ENCODE results near the gene SLC25A38.
"Not testable (repeated sequence)": the region's sequence is repeated elsewhere in the genome, so short reads cannot be mapped to it uniquely, and the experiment has no call there.

The SLC25A38 gene, protein sequence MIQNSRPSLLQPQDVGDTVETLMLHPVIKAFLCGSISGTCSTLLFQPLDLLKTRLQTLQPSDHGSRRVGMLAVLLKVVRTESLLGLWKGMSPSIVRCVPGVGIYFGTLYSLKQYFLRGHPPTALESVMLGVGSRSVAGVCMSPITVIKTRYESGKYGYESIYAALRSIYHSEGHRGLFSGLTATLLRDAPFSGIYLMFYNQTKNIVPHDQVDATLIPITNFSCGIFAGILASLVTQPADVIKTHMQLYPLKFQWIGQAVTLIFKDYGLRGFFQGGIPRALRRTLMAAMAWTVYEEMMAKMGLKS

DNA sequence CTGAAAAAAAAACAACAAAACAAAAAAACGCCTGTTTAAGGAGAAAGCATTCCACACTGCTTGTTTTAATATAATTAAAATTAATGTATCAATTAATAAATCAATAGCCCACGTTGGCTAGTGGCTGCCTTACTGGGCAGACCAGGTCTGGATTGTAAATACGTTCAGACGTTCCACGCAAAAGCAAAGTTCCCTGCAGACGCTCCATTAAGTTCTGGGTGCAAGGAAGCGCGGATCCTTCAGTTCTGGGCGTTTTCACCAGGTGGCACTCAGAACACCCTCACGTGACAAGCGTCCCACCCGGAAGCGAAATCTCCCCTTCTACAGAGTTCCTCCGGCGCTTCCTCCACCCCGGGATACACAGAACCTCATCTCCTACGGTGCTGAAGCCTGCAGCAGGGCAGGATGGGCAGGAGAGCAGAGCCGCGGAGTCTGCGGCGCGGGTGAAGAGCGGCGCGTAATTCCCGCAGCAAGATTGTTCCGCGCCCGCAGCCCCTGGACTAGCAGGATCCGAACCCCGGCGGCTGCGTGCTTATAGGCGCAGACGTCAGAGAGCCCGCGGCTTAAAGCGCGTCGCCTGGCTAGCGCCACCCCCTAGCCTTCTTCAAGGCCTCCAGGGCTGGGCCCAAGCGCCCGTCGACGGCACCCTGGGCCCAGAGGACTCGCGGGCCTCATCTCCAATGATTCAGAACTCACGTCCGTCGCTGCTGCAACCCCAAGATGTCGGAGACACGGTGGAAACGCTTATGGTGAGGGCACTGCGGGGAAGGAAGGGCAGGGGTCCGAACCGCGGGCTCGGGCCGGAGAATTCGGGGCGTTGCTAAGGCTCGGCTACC lies at the start of gene SLC25A38:
Gene SLC25A38, plus strand, starts transcription at position 326 of the 836 bp plus-strand sequence. Its CDS starts 355 bp downstream, at position 681.
- peak; percentile 82 to 91 (median 83) for DNase-seq

DNA sequence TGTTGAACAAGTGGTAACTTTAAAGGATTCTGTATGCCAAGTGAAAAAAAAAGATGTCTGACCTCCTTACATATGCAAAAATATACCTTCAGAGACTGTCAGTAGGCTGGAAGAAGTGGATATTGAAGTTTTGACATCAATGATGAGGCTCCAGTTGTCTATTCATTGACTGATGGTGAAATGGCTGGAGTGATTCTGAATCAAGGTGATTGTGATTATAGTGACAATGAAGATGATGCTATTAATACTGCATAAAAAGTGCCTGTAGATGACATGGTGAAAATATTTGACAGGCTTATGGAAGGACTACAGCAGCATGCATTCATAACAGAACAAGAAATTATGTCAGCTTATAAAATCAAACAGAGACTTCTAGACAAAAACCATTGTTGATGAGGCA lies 49.6 kb upstream of the SLC25A38 start:
- DNase-seq: no peak

DNA sequence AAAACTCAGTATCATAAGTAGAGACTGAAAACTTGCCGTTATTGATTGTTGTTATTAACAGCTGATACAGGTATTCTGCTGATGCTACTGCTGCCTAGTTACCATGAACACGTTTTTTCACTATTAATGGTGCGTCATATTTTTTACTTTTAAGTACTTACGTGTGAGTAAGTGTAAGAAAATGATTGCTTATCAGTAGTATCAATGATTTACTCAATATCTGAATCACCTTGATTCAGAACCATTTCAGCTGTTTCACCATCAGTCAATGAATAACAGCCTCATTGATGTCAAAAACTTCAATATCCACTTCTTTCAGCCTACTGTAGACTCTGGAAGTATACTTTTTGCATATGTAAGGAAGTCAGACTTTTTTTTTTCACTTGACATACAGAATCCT lies 49.0 kb upstream of the SLC25A38 start:
- DNase-seq: no peak

DNA sequence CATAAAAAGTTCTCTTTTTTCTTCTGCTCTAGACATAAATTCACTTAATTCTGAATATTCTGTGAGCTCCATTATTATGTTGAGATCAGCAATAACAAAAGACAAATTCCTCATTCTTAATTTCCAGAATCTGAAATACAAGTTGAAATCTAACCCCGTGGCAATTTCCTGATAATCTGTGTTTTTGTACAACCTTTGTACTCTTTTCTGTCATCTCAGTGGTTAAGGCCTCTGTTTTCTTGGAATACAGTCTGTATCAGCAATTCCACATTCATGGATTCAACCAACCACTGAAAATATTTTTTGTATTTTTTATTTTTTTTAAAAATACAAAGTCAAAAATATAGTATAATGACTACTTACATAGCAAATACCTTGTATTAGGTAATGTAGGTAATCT lies 45.0 kb upstream of the SLC25A38 start:
- DNase-seq: no peak

DNA sequence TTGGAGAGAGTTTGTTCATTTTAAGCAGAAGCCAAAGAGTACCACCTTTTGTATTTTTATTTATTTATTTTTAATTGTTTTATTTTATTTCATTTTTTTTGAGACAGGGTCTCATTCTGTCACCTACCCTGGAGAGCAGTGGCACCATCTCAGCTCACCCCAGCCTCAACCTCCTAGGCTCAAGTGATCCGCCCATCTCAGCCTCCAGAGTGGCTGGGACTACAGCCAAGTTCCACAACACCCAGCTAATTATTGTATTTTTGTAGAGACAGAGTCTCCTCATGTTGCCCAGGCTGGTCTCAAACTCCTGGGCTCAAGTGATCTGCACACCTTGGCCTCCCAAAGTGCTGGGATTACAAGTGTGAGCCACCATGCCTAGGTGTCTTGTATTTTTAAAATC lies 44.1 kb upstream of the SLC25A38 start:
- no peak for DNase-seq

DNA sequence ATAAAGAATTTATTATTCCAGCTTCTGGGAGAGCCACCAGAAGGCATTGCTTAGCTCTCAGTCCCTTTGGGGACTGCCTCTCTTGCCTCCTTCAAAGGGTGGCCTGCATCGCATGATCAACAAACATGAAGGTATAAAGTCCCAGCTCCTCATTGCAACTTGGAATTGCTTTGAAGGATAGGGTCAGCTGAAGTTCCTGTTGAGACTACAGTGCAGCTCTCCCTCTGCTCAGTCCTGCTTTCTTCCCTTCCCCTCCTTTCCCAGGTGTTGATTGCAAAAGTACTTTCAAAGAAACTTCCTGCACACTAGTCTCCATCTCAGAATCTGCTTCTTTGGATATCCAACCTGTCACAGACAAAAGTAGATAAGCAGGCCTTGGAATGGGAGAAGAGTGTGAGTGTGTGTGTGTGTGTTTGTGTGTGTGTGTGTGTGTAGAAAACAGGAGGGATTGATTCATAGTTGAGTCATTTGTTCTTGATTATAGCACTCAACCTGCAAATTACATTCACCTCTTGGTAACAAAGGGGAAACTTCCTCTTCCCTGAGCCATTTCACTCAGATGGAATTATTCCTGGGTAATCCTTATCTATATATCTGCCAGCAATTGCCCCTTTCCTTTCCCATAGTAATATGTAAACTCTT lies 40.0 kb upstream of the SLC25A38 start:
- no peak for DNase-seq

DNA sequence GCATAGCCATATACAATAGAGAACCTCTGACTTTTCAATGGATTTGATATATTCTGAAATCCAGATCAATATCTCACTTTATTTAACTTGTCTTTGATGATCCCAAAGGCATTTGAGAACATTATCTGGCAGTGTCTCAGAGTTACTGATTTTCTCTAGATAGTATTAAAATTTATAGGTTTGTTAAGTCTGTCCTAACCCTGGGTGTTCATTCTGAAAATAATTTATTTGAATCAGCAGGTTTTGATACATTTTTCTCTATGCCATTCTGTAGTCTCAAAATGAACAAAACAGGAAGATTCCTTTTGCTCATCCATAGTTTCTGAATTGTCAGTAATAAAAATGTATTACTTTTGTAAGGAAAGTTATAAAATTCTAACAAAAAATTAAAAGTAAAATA lies 39.4 kb upstream of the SLC25A38 start:
- no peak for DNase-seq

DNA sequence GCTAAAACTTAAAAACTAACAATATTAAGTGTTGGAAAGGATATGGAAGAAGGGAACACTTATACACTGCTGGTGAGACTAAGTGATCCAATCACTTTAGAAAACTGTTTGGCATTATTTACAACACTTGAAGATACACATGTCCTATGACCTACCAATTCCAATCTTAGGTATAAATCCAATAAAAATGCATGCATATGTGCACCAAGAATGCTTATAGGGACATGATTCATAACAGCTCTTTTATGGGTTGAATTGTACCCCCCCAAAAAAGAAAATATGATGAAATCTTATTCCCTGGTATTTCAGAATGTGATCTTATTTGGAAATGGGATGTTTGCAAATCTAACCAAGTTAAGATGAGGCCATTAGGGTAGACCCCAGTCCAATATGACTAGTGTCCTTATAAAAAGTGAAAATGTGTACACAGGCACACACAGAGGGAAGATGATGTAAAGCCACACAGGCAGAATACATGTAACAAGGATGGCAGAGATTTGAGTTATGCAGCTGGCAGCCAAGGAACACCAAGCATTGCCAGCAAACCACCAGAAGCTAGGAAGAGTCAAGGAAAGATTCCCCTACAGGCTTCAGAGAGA lies 38.3 kb upstream of the SLC25A38 start:
- no peak for DNase-seq

DNA sequence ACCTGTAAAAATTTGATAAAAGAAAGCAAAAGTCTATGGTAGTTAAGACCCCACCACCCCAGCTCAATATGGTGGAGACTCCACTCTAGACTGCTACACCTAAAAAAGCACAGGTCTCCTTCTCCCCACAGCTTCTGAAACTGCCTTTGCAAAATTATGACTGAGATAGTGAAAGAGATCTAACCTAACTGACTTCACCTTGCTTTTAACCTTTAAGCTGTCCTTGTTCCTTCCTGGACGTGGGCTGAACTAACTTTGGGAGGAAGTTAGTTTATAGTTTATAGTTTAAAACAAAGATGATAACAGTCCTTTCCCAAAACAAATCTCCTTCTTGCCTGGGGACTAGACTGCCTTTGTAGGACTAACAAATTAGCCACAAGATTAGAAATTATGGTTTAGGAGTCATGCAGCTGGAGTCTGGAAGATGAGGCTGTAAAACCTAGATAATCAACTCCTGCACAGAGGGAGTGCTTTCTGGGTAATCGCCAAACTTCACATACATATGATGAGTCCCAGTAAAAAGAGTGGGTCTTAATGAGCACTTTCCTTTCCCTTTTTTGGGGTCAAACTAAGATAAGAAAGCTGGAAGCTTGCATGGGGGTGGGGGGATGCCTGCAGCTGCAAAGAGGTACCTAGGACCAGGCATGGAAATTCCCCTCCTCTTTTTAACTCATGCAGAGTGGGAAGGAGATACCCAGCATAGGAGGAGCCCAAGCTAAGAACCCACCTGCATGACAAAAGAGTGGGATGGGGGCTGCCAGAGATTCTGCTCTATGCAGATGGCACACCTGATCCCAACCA lies 36.2 kb upstream of the SLC25A38 start:
- no peak for DNase-seq

DNA sequence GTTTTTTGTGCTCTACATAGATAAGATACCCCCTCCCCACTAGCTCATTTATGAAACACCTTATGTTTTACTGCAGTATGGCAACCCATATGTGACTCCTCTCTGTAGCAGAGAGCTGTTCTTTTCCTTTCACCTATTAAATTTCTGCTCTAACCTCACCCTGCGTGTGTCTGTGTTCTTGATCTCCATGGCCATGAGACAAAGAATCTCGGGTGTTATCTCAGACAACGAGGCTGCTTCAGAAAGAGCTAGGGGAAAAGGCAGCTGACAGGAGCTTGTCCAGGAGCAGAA lies 35.6 kb upstream of the SLC25A38 start:
- DNase-seq: no peak

DNA sequence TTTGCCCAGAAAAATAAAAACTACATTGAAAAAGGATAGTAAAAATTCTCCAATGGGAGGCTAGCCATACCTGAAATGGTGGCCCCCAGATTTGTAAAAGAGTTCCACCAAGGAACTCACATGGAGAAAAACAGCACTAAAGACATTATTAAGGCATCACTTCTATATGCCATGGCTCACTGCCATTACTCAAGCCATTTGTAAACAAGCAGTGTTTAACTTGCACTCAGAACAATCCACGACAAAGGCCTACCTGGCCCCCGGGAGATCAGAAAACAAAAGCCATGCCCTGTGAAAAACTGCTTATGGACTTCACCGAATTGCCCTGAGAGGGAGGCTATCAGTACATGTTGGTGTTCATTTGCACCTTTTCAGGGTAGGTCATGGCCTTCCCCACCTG lies 34.1 kb upstream of the SLC25A38 start:
- DNase-seq: no peak

DNA sequence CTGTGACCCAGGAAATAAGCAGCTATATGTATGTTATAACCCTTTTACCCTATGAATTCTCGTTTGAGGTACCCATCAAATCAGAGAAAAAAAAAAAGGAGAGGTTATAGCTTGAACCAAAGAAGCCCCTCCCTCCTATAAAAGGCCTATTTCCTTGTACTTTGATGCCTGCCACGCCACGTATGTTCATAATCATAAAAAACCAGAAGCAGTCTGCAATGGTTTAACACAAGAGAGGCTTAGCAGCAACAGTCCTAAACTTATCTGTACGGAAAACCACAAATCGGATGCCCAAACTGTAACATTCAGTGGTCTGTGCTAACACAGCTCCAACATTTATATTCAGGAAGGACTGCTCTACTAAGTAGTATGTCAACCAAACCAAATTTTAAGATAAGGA lies 32.5 kb upstream of the SLC25A38 start:
- no peak for DNase-seq

DNA sequence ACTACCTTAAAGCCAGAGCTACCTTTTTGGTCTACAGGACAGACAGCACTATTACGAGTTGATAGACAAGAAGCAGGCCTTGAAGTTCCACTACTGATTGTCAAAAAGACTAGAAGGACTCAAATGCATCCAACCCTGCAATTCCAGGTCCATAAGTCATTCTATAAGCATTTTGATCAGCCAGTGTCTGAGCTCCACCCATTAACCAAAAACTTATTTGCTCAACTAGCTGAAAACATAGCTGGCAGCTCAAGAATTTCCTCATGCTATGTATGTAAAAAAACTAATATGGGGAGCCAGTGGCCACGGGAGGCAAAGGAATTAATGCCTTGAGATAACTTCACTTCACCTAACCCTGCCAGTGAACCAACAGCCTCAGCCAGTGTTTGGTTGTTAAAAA lies 32.0 kb upstream of the SLC25A38 start:
- DNase-seq: not testable (repeated sequence)

DNA sequence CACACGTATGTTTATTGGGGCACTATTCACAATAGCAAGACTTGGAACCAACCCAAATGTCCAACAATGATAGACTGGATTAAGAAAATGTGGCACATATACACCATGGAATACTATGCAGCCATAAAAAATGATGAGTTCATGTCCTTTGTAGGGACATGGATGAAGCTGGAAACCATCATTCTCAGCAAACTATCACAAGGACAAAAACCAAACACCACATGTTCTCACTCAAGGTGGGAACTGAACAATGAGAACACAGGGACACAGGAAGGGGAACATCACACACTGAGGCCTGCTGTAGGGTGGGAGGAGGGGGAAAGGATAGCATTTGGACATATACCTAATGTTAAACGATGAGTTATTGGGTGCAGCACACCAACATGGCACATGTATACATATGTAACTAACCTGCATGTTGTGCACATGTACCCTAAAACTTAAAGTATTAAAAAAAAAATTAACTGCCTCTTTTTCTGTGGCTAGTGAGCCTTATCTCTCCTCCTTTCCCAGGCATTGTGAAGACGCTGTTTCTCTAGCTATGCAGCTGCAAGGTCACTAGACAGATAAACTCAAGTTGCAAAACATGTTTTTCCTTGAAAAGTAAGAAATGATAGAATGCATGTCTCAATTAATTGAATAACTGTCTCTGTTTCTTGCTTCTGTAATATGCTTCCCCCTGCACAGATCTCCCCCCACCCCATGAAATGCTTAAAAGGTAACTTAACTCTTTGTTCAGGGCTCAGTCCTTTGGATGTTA lies 29.8 kb upstream of the SLC25A38 start:
- not testable (repeated sequence) for DNase-seq

DNA sequence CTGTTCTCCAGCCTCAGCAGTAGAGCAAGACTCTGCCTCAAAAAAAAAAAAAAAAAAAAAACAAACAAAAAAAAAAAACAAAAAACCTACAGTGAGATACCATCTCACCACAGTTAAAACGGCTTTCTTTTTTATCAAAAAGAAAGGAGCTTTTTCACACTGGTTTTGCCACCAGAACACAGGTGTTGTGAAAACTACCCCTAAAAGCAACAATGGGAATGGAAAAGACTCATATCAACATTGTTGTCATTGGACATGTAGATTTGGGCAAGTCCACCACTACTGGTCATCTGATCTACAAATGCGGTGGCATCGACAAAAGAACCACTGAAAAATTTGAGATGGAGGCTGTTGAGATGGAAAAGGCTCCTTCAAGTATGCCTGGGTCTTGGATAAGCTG lies 24.8 kb upstream of the SLC25A38 start:
- no peak for DNase-seq

DNA sequence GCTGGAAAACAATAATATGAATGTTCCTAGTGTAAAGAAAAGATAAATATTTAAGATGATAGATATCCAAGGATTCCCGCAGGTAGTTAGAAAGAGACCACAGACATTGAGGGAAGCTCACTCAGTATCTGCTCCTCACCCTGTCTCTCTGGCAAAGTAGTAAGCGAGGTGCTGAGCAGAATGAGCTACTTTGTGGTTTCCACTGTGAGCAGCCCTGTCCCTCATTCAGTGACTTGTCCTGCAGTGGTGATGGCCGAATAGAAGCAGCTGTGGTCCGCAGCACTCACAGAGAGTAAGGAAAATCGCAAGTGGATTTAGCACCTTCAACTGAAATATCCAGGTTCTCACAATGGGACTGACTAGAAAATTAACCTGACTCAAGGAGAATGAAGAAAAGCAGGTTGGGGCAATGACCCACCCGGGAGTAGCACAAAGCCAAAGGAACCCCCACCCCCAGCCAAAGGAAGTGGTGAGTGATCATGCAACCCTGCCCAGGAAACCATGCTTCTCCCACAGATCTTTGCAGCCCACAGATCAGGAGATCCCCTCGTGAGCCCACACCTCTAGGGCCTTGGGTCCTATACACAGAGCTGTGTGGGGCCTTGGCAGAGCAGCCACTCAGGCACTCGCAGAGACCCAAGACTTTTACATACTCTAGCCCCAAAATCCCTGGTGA lies 21.8 kb upstream of the SLC25A38 start:
- peak; percentile 30 to 44 (median 39) for DNase-seq

DNA sequence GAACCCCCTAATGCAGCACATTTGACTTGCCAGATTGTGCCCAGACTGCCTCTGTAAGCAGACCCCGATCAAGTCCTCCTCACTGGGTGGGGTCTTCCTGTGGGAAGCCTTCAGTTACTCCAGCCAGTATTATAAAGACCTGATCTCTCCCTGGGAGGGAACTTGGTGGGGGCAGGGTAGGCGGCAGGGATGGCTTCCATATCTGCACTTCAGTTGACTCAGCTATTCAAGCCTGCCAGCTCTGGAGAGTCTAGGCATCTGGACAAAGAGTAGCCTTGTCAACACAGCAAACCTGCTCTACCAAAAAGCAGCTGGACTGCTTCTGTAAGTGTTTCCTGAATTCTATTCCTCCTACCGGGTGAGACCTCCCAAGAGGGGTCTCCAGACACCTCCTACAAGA lies 21.0 kb upstream of the SLC25A38 start:
- DNase-seq: peak in 2 of 3 donors; percentile 12 to 14

DNA sequence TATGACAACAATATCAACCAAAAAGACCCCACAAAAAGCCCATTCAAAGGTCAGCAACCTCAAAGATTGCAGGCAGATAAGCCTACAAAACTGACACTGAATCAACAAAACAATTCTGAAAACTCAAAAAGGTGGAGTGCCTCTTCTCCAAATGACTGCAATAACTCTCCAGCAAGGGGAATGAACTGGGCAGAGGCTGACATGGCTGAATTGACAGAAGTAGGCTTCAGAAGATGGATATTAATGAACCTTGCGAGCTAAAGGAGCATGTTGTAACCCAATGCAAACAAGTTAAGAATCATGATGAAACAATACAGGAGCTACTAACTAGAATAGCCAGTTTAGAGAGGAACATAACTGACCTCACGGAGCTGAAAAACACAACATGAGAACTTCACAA lies 20.4 kb upstream of the SLC25A38 start:
- no peak for DNase-seq

DNA sequence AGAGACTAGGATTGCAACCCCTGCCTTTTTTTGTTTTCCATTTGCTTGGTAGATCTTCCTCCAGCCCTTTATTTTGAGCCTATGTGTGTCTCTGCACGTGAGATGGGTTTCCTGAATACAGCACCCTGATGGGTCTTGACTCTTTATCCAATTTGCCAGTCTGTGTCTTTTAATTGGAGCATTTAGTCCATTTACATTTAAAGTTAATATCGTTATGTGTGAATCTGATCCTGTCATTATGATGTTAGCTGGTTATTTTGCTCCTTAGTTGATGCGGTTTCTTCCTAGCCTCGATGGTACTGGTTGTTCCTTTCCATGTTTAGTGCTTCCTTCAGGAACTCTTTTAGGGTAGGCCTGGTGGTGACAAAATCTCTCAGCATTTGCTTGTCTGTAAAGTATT lies 12.7 kb upstream of the SLC25A38 start:
- not testable (repeated sequence) for DNase-seq

DNA sequence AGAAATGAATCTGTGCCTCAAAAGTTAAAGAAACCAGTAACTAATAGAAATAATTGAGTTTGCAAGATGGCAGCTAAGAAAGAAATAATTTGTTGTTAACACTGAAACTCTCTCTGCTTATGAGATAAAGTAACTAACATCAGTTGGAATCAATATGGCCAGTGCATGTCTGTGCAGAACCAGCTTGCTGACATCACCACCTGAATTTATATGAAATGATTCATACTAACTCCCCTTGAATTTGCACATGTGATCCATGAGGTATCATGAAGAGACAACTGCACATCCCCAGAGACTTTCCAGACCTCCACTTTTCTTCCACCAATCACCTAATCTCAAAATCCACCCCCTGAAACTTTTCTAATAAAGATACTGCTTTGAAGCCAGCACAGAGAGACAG lies 10.3 kb upstream of the SLC25A38 start:
- no peak for DNase-seq

DNA sequence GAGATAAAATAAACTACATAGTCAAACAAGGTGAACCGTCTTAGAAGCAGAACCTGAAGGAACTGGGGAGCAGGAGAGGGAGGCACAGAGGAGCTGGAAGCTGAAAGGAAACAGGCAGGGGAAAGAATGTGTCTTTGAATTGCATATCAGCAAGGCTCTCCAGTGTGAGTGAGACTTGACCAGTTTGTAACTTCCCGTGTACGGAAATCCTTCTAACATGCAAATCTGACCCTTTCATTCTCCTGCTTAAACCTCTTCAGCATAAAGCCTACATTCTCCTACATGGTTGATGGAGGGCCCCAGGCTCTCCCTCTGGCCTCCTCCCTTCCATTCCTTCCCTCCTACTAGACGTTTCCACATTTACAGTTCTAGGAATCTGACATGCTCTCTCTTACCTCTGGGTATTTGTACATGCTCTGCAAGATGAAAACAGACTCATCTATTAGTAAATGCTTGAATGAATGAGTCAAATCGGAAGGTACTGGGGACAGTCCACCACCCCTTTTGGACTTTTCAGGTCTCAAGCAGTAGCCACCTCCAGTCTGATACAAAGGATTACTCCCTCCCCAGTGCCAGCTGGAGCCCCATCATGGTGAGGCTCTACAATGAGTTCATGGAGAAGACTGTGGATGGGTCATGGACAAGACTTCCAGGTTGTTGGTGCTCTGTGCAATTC lies 6.1 kb upstream of the SLC25A38 start:
- no peak for DNase-seq
